ENCODE data around the gene PUS3.

The PUS3 gene

GRCh38 chr11:125934473-125934872 lies 31.5 kb upstream of the PUS3 start:
- no peak for TF ChIP-seq Cebpa-rat (IDR thresholded peaks at IDR 0.05)
- Histone ChIP-seq H3K27me3 (no peaks in the 10 kb centered on the region), H3K9me3 (replicated peaks in 1 of 11) (no peaks in the 10 kb centered on the region)

GRCh38 chr11:125933030-125933813 lies 30.2 kb upstream of the PUS3 start:
- no peaks in the 10 kb centered on the region for H3K27me3 ChIP-seq
- H3K4me3 ChIP-seq: no peak overlapping the region
- no peak for TF ChIP-seq Cebpa-rat (IDR thresholded peaks at IDR 0.05)
- no peaks in the 10 kb centered on the region for H3K9me3 ChIP-seq (replicated peaks in 1 of 11)
- no peak overlapping the region for H3K4me2 ChIP-seq
- peaks cover 0 to 10% (median 3%) of the 10 kb centered on the region in 10 experiments; a peak in 12 of 20 replicates for H3K4me1 ChIP-seq
- no peak overlapping the region for H3K27ac ChIP-seq
- H4K20me1 ChIP-seq: no peaks in the 10 kb centered on the region
- no peaks in the 10 kb centered on the region for H3K36me3 ChIP-seq
- H3K9ac ChIP-seq: no peak overlapping the region

More at GRCh38 chr11:125934473-125934872, 31.5 kb upstream of the PUS3 start:
- peaks cover 0 to 16% (median 8%) of the 10 kb centered on the region in 10 experiments; a peak in 13 of 20 replicates for H3K4me1 ChIP-seq
- no peaks in the 10 kb centered on the region for H4K20me1 ChIP-seq
- H3K36me3 ChIP-seq: no peaks in the 10 kb centered on the region
- H3K27ac ChIP-seq: no peak overlapping the region
- H3K4me3 ChIP-seq: no peak overlapping the region
- H3K4me2 ChIP-seq: no peak overlapping the region
- H3K9ac ChIP-seq: no peak overlapping the region

GRCh38 chr11:125932301-125932700 lies 29.3 kb upstream of the PUS3 start:
- no peaks in the 10 kb centered on the region for H3K36me3 ChIP-seq
- H3K9me3 ChIP-seq (replicated peaks in 1 of 11): no peaks in the 10 kb centered on the region
- no peak overlapping the region for H3K9ac ChIP-seq
- peaks cover 0 to 7% (median 0%) of the 10 kb centered on the region in 10 experiments; a peak in 5 of 20 replicates for H3K4me1 ChIP-seq
- no peaks in the 10 kb centered on the region for H4K20me1 ChIP-seq
- H3K4me3 ChIP-seq: no peak overlapping the region
- no peak for TF ChIP-seq Cebpa-rat (IDR thresholded peaks at IDR 0.05)
- H3K4me2 ChIP-seq: no peak overlapping the region
- H3K27me3 ChIP-seq: no peaks in the 10 kb centered on the region
- no peak overlapping the region for H3K27ac ChIP-seq

DNA sequence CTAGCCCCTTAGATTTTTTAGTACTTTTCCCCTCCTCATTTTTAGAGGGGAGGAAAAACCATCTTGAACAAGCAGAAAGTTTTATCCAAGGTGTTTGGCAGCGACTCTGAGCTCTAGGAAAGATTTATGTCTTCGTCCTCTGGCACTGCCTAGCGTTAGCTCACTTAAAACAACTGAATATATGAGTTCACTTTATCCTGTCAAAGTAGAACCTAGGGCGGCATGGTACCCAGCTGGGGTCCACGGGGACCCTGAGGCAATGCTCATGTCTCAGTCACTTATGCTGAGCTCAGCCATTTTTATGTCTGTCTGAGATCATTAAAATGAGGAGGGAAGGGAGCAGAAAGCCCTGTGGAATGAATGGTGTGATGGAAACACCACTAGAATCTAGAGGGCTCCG lies 28.7 kb upstream of the PUS3 start:
- TF ChIP-seq Cebpa-rat (IDR thresholded peaks at IDR 0.05): no peak
- Histone ChIP-seq H3K9me3 (replicated peaks in 1 of 11) (no peaks in the 10 kb centered on the region), H3K27me3 (no peaks in the 10 kb centered on the region), H3K27ac (no peak overlapping the region), H3K9ac (no peak overlapping the region), H3K4me3 (no peak overlapping the region), H3K36me3 (no peaks in the 10 kb centered on the region), H4K20me1 (no peaks in the 10 kb centered on the region), H3K4me2 (no peak overlapping the region), H3K4me1 (peaks cover 0 to 7% (median 0%) of the 10 kb centered on the region in 10 experiments; a peak in 5 of 20 replicates)

DNA sequence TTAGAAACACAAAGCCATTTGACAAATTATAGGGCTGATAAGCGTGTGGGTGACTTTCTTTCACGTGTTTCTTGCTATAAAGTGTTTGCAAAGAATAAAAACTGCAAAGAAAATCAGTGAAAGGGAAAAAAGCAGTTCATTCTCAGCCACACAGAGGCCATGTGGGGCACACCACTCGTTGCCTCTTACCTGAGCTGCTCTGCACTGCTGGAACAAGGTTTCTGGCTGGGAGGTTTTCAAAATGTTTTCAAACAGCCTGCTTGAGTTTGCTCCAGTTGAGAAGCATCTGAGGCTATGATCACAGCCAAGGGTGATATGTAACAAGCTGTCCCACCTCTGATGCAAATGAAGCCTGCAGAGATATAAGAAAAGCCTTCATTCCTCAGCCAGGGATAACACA lies 28.1 kb upstream of the PUS3 start:
- Histone ChIP-seq H3K4me3 (no peak overlapping the region), H3K9ac (no peak overlapping the region), H3K9me3 (replicated peaks in 1 of 11) (no peaks in the 10 kb centered on the region), H4K20me1 (no peaks in the 10 kb centered on the region), H3K27me3 (no peaks in the 10 kb centered on the region), H3K4me1 (peaks cover 0 to 7% (median 0%) of the 10 kb centered on the region in 10 experiments; a peak in 5 of 20 replicates), H3K36me3 (no peaks in the 10 kb centered on the region), H3K27ac (no peak overlapping the region), H3K4me2 (no peak overlapping the region)
- no peak for TF ChIP-seq Cebpa-rat (IDR thresholded peaks at IDR 0.05)

DNA sequence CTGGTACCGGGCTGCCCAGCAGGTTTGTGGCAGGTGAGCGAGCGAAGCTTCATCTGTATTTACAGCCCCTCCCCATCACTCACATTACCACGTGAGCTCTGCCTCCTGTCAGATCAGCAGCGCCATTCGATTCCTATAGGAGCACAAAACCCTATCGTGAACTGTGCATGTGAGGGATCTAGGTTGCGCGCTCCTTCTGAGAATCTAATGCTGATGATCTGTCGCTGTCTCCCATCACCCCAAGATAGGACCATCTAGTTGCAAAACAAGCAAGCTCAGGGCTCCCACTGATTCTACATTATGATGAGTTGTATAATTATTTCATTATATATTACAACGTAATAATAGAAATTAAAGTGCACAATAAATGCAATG lies 27.1 kb upstream of the PUS3 start:
- H3K36me3 ChIP-seq: no peaks in the 10 kb centered on the region
- no peaks in the 10 kb centered on the region for H3K9me3 ChIP-seq (replicated peaks in 1 of 11)
- TF ChIP-seq Cebpa-rat (IDR thresholded peaks at IDR 0.05): no peak
- no peak overlapping the region for H3K4me3 ChIP-seq
- no peaks in the 10 kb centered on the region for H3K27me3 ChIP-seq
- no peak overlapping the region for H3K9ac ChIP-seq
- peak overlapping the region in 1 of 11 experiments; percentile 41; a peak in 2 of 22 replicates for H3K4me2 ChIP-seq
- no peak overlapping the region for H3K27ac ChIP-seq
- no peaks in the 10 kb centered on the region for H4K20me1 ChIP-seq
- H3K4me1 ChIP-seq: peaks cover 0 to 7% (median 0%) of the 10 kb centered on the region in 10 experiments; a peak in 5 of 20 replicates

DNA sequence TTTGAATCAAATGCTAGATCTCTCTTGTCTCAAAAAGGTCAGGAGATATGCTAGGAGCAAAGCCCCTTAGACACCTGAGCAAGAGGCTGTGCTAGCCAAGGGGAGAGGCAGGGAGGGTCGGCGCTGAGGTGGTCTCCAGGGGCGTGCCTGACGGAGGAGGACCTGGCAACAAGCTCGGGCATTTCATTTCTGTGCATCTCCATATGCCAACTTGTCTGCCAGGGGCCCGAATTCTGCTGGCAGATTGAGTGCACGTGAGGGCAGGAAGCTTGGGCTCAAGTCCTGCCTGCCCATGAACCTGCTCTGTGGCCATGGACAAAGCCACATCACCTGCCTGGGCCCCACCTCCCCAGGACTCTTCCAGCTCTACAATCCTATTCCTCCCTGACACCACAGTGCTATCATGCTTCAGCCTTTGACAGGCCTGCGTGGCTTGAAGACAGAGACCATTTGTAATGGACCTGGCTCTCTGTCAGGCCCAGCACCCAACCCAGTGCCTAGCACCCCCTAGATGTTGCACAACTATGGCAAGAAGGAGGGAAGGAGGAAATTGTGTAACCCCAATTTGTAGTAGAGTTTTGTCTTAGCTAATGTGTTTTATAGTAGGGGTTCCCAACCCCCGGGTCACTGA lies 26.6 kb upstream of the PUS3 start:
- no peaks in the 10 kb centered on the region for H3K27me3 ChIP-seq
- H3K4me1 ChIP-seq: peaks cover 0 to 7% (median 0%) of the 10 kb centered on the region in 10 experiments; a peak in 5 of 20 replicates
- H3K36me3 ChIP-seq: no peaks in the 10 kb centered on the region
- peak overlapping the region in 1 of 11 experiments; percentile 41; a peak in 2 of 22 replicates for H3K4me2 ChIP-seq
- H3K4me3 ChIP-seq: no peak overlapping the region
- no peaks in the 10 kb centered on the region for H4K20me1 ChIP-seq
- 0 out of 22 replicates have a peak, but pooled peaks of 2 of the 11 experiments have one; percentile 24 for TF ChIP-seq Cebpa-rat (IDR thresholded peaks at IDR 0.05)
- H3K9me3 ChIP-seq (replicated peaks in 1 of 11): no peaks in the 10 kb centered on the region
- no peak overlapping the region for H3K9ac ChIP-seq
- no peak overlapping the region for H3K27ac ChIP-seq

DNA sequence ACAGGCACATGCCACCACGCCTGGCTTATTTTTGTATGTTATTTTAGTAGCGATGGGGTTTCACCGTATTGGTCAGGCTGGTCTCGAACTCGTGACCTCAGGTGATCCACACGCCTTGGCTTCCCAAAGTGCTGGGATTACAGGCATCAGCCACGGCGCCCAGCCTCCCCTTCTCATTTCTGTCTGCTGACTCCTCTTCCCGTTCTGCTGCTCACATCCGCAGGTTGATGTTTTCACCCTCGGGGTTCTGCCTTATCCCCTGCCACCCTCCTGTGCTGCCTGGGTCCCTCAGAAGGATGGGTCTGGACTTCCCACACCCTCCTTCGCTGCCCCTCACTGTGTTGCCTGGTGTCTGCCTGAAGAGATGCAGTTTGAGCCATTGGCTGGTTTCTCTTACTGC lies 23.7 kb upstream of the PUS3 start:
- Histone ChIP-seq H3K4me3 (no peak overlapping the region), H3K4me2 (no peak overlapping the region), H3K9ac (no peak overlapping the region), H4K20me1 (no peaks in the 10 kb centered on the region), H3K4me1 (peaks cover 0 to 7% (median 0%) of the 10 kb centered on the region in 10 experiments; a peak in 5 of 20 replicates), H3K27me3 (no peaks in the 10 kb centered on the region), H3K27ac (no peak overlapping the region), H3K36me3 (no peaks in the 10 kb centered on the region), H3K9me3 (replicated peaks in 1 of 11) (no peaks in the 10 kb centered on the region)
- TF ChIP-seq Cebpa-rat (IDR thresholded peaks at IDR 0.05): no peak

- H3K4me3 ChIP-seq: no peak overlapping the region
- no peaks in the 10 kb centered on the region for H3K9me3 ChIP-seq (replicated peaks in 1 of 11)
- no peak overlapping the region for H3K27ac ChIP-seq
- H3K36me3 ChIP-seq: no peaks in the 10 kb centered on the region
- no peaks in the 10 kb centered on the region for H3K27me3 ChIP-seq
- TF ChIP-seq Cebpa-rat (IDR thresholded peaks at IDR 0.05): no peak
- H3K4me1 ChIP-seq: peaks cover 0 to 7% (median 0%) of the 10 kb centered on the region in 10 experiments; a peak in 5 of 20 replicates
- no peak overlapping the region for H3K4me2 ChIP-seq
- no peaks in the 10 kb centered on the region for H4K20me1 ChIP-seq
- no peak overlapping the region for H3K9ac ChIP-seq
Observed at GRCh38 chr11:125925804-125926203, 22.8 kb upstream of the PUS3 start.
